AG04450 (cell line): ENCODE results near the gene STXBP1. TPM values are rescaled to one million over a fixed set of nuclear protein-coding genes. Genes with fewer than 3 reads are reported as not detected.

Source experiments
- CTCF ChIA-PET: fragments of 300-600, 350-600 bp; formaldehyde crosslinking; extraction: SDS; loops from one replicate; lab custom pipeline; 2022; ENCODE audit warnings: antibody characterized with exemption, inconsistent platforms; lab: Charles Lee
- POLR2A ChIA-PET: fragments of 350-600 bp; formaldehyde crosslinking; extraction: SDS; loops from one replicate; lab custom pipeline; 2021; ENCODE audit warnings: antibody characterized with exemption, inconsistent platforms; lab: Yijun Ruan, JAX
- DNase-seq: peaks from one replicate; pipeline ENCODE4 v3.0.0-alpha.2; 2011; ENCODE audit warnings: low read depth, low spot score
- H3K27ac ChIP-seq: one replicate; pipeline ENCODE4 v1.5.1; 2012; ENCODE audit warnings: low read depth, low read length, control low read depth
- H3K27me3 ChIP-seq: one replicate; pipeline ENCODE4 v1.6.0; 2012; ENCODE audit warnings: low read length; ENCODE audit not compliant: control insufficient read depth, insufficient read depth
- H3K4me3 ChIP-seq: 2 replicates; pipeline ENCODE4 v1.5.1; 2011; ENCODE audit warnings: mild to moderate bottlenecking, low read depth, low read length, control low read depth
- H3K9me3 ChIP-seq: 2 replicates; pipeline ENCODE4 v1.5.1; 2012; ENCODE audit warnings: low read length; ENCODE audit not compliant: control insufficient read depth, insufficient read depth
- CTCF ChIP-seq: IDR thresholded peaks from 2 replicates; pipeline ENCODE4 v1.5.1; 2011; ENCODE audit warnings: low read depth, low read length, control low read depth, inconsistent platforms
- polyA plus RNA-seq: library from polyadenylated mRNA; depleted of rRNA; stranded (reverse); fragments of >200 nt; gene quantifications from 2 replicates; pipeline ENCODE4 v1.2.3, GENCODE V29; 2011

The STXBP1 gene
- polyA plus RNA-seq, 1 experiment, result 19.8 TPM

- ChIA-PET CTCF (no interaction called here), POLR2A (no interaction called here)
- TF ChIP-seq CTCF, result no peak
- H3K27ac ChIP-seq, result no peak overlapping the region
- DNase-seq, result no peak
- H3K4me3 ChIP-seq, result no peak overlapping the region
- H3K9me3 ChIP-seq, result peaks cover 2% of the 10 kb centered on the region
- H3K27me3 ChIP-seq, result no peaks in the 10 kb centered on the region
Measured at GRCh38 chr9:127712867-127713266, 100.8 kb downstream of the STXBP1 start.

- Histone ChIP-seq H3K27me3 (no peaks in the 10 kb centered on the region), H3K4me3 (peak overlapping the region; percentile 83), H3K9me3 (no peaks in the 10 kb centered on the region; the same call in 1 of the 2 replicates), H3K27ac (no peak overlapping the region)
- TF ChIP-seq CTCF, result no peak
- ChIA-PET POLR2A (no interaction called here), CTCF (interaction anchor here (0.9 to 1.4 kb wide), 2 partner anchors 21 to 156 kb away, joined by 3 to 4 read pairs; partner anchors contain the start of gene TOR2A)
- no peak for DNase-seq
Measured at GRCh38 chr9:127714020-127714750, 102.1 kb downstream of the STXBP1 start.

- peak overlapping the region; percentile 47 for H3K27ac ChIP-seq
- no peaks in the 10 kb centered on the region for H3K27me3 ChIP-seq
- peak overlapping the region; percentile 83 for H3K4me3 ChIP-seq
- TF ChIP-seq CTCF, result no peak
- no peak for DNase-seq
- ChIA-PET POLR2A (interaction anchor here (1.1 to 1.2 kb wide), 2 partner anchors 9 to 20 kb away, joined by 4 to 5 read pairs; partner anchors contain the start of gene TOR2A), CTCF (interaction anchor here (1.4 to 2.0 kb wide), 2 partner anchors 19 to 155 kb away, joined by 4 to 21 read pairs; partner anchors contain the start of gene TOR2A)
- H3K9me3 ChIP-seq, result no peaks in the 10 kb centered on the region; the same call in 1 of the 2 replicates
Measured at GRCh38 chr9:127714951-127715469, 102.9 kb downstream of the STXBP1 start.

GRCh38 chr9:127715470-127716337 lies 103.6 kb downstream of the STXBP1 start, which contains the start of the genes PTRH1 and TTC16:
Gene PTRH1 (minus strand): TSS chr9:127715663. CDS start chr9:127715639, 24 bp downstream.
Gene TTC16 (plus strand): TSS chr9:127716079. CDS start chr9:127716146, 67 bp downstream.
- Histone ChIP-seq H3K27ac (peak within 1 kb of the TSS; percentile 61), H3K9me3 (no peaks in the 10 kb centered on the region; the same call in 1 of the 2 replicates), H3K4me3 (peak within 1 kb of the TSS; percentile 83), H3K27me3 (no peaks in the 10 kb centered on the region)
- peak; percentile 76 for DNase-seq
- ChIA-PET POLR2A (interaction anchor here (0.5 to 1.2 kb wide), 4 partner anchors 10 to 132 kb away, joined by 3 to 5 read pairs (median 4); partner anchors contain the start of gene TOR2A), CTCF (interaction anchor here (2.0 kb wide), 1 partner anchor 19 kb away, joined by 21 read pairs; the partner anchor contains the start of gene TOR2A)
- TF ChIP-seq CTCF, result no peak
